OCI-LY3 (cell line): Measurements from ENCODE around the gene SEPTIN11.

Experiments used
- EZH2phosphoT487 ChIP-seq: fragments of 200-600 bp; shearing (Covaris generic); IDR thresholded peaks from 2 replicates; pipeline ENCODE4 v1.6.1; 2018; ENCODE audit warnings: antibody characterized with exemption, mixed run types, low read depth
- TF ChIP-seq, protein P1 (sequence below): fragments of 200-600, 300-600 bp; sonication (generic); IDR thresholded peaks from 2 replicates; pipeline ENCODE4 v1.5.1; 2014; ENCODE audit warnings: antibody characterized with exemption, low read length, low read depth

DNA sequence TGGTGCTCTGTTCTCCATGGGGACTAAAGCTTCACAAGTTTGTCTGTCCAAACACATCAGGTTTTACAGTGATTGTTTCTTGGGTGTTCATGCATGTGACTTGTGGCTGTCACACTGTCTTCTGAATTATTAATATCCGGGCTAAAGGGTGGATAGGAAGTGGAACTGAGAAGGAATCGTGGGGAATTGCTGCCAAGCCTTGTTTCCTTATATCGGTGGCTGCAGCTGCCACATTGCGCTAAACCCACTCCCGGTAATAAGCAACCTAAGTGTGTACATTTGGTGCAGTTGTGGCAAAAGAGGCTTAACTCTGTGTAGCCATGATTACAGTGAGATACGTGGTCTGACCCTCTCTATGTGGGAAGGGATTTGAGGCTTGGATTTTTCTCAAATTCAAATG is 30.7 kb downstream of the SEPTIN11 start:
- TF ChIP-seq EZH2phosphoT487 = no peak
- TF ChIP-seq, protein P1, sequence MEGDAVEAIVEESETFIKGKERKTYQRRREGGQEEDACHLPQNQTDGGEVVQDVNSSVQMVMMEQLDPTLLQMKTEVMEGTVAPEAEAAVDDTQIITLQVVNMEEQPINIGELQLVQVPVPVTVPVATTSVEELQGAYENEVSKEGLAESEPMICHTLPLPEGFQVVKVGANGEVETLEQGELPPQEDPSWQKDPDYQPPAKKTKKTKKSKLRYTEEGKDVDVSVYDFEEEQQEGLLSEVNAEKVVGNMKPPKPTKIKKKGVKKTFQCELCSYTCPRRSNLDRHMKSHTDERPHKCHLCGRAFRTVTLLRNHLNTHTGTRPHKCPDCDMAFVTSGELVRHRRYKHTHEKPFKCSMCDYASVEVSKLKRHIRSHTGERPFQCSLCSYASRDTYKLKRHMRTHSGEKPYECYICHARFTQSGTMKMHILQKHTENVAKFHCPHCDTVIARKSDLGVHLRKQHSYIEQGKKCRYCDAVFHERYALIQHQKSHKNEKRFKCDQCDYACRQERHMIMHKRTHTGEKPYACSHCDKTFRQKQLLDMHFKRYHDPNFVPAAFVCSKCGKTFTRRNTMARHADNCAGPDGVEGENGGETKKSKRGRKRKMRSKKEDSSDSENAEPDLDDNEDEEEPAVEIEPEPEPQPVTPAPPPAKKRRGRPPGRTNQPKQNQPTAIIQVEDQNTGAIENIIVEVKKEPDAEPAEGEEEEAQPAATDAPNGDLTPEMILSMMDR = no peak
